A549 (cell line): ENCODE data around the gene CXCL6.

Experiments
- CEBPB ChIP-seq, 2 experiments: fragments of >200 bp in 1 of 2; sonication (Bioruptor Twin) in 1 of 2; formaldehyde crosslinking in 1 of 2; IDR thresholded peaks; 2 replicates each; pipeline ENCODE4 v1.6.1; 2012 to 2016
- CHD2 ChIP-seq: fragments of 150-350 bp; IDR thresholded peaks from 2 replicates; pipeline ENCODE4 v1.6.1; 2014; ENCODE audit warnings: low read length; ENCODE audit not compliant: partially characterized antibody
- TF ChIP-seq, protein P1 (sequence below): fragments of >200 bp; sonication (Bioruptor Twin); formaldehyde crosslinking; IDR thresholded peaks from 3 replicates; pipeline ENCODE4 v1.5.1; 2016

DNA sequence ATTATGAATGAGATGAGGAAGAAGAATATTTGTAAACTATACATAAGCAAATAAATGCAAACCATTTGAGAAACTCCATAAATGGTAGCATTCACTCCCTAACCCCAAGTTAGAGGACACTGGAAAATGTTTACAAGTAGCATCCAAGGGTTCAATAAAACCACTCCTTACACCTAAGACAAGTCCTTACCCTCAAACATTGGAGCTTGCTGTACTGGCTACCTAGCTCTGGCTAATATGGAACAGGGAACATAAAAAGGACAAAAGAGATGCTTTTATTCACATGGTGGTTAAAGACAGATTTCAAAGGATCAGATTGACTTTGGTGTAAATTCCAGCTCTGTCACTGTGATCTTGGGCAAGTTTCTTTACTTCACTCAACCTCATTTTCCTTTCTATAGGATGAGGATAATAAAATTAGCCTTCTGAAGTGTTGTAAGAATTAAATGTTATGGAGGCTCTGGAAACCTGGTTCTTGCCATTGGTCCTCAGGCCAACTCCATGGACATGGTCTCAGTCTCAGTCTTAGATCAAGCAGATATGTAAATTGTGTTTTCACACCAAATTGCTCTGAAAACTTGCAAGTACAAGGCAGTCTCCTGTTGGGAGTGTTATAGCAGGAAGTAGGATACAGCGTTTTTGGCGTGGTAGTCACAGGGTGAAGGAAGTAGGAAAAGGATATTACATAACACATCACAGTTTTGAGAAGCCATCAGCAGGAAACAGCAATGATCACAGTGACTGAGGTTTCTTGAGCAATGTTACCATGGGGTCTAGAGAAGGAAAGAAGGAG is 36.0 kb downstream of the CXCL6 start:
- TF ChIP-seq, protein P1, sequence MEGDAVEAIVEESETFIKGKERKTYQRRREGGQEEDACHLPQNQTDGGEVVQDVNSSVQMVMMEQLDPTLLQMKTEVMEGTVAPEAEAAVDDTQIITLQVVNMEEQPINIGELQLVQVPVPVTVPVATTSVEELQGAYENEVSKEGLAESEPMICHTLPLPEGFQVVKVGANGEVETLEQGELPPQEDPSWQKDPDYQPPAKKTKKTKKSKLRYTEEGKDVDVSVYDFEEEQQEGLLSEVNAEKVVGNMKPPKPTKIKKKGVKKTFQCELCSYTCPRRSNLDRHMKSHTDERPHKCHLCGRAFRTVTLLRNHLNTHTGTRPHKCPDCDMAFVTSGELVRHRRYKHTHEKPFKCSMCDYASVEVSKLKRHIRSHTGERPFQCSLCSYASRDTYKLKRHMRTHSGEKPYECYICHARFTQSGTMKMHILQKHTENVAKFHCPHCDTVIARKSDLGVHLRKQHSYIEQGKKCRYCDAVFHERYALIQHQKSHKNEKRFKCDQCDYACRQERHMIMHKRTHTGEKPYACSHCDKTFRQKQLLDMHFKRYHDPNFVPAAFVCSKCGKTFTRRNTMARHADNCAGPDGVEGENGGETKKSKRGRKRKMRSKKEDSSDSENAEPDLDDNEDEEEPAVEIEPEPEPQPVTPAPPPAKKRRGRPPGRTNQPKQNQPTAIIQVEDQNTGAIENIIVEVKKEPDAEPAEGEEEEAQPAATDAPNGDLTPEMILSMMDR = no peak
- TF ChIP-seq CHD2 = no peak
- no peak for TF ChIP-seq CEBPB (IDR thresholded peaks at IDR 0.05)
